ENCODE measurements around the gene NCOA7. TPM values are rescaled to one million over a fixed set of nuclear protein-coding genes. Genes with fewer than 3 reads are reported as not detected.

NCOA7 gene
- total and polyA plus RNA-seq, 7 experiments from 2014 or later = 12.8 to 55.6 (median 31.9) TPM

DNA sequence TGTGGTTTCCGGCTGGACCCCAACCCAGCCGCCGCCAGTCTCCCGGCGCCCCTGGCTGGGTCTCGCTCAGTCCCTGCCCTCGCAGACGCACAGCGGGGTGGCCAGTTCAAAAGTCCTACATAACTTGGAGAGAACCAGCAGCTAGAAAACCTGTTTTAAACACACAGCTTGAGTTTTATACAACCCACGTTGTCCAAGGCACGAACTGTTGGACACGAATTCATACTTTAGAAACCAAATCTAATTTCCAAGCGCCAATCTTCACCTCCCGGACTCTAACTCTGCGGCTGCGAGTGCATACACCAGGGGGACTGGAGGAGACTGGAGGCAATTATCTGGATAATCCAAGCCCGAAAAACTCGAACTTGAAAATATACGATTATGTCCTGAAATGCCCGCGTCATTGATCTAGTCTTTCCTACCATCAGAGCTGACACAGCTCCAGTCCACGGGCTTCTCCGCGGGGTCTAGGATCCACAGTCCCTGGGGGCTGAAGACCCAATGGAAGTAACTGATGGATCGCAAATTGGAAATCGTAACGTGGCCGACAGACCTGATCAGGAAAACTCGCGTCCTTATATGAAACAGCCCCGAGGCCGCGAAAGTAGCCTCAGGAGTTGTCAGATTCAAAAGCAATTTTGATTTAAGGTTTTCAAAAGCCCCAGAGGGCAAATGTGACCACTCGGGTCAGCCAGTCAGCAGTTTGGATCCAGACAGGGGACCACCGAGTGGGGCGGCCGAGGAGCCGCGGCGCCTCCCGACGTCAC, 42.2 kb upstream of the NCOA7 start:
- Histone ChIP-seq H3K9me3 (ENCODE audit: control insufficient read depth in 2 of 3, low read length in 3 of 3) (no peaks in the 10 kb centered on the region), H3K4me3 (ENCODE audit: low read length) (peak overlapping the region; percentile 72), H3K27ac (ENCODE audit: low read depth, low read length) (peak overlapping the region; percentile 45), H3K27me3 (ENCODE audit: control insufficient read depth in 2 of 2, insufficient read depth in 2 of 2, low read length in 2 of 2) (peaks cover 14 to 19% of the 10 kb centered on the region in 2 donors), H3K36me3 (ENCODE audit: control insufficient read depth in 2 of 3, insufficient read depth in 3 of 3, low read length in 3 of 3) (no peaks in the 10 kb centered on the region), H3K4me1 (ENCODE audit: control insufficient read depth in 2 of 2, insufficient read depth in 2 of 2, low read length in 2 of 2) (peaks cover 24 to 34% of the 10 kb centered on the region in 2 donors)
- no peak for ATAC-seq
- peaks cover 19 to 83% (median 53%) of the 10 kb centered on the region in 5 donors for H3K27me3 Mint-ChIP-seq
- CTCF ChIA-PET = interaction anchor here (1.3 to 1.5 kb wide), 2 partner anchors 32 to 42 kb away, joined by 4 to 5 read pairs; partner anchors contain the start of gene NCOA7
- peaks cover 26 to 50% (median 35%) of the 10 kb centered on the region in 7 donors for H3K4me1 Mint-ChIP-seq
- peak in 5 of 9 donors; percentile 19 to 28 (median 26) for DNase-seq
- H3K27ac Mint-ChIP-seq = peak overlapping the region in 7 of 9 donors; percentile 26 to 86 (median 54)
- intact Hi-C loops (cut with micrococcal nuclease) = loop anchor here (1.0 to 10.0 kb wide), 10 partner anchors 32 to 1769 kb away; partner anchors contain the start of genes HINT3 (in 2 of the 2), MTCL3 (in 2 of the 2), ECHDC1 (in 1 of the 2) and HDDC2 (in 1 of the 2)
- POLR2A ChIA-PET = interaction anchor here (0.9 to 3.0 kb wide), 4 partner anchors 12 to 446 kb away, joined by 3 to 19 read pairs (median 14); partner anchors contain the start of genes HDDC2 and NCOA7
- H3K4me3 Mint-ChIP-seq = peak overlapping the region; percentile 86 to 99 (median 90)
- H3K9me3 Mint-ChIP-seq = peaks cover 0 to 2% (median 0%) of the 10 kb centered on the region in 11 donors
- H3K36me3 Mint-ChIP-seq = no peaks in the 10 kb centered on the region

DNA sequence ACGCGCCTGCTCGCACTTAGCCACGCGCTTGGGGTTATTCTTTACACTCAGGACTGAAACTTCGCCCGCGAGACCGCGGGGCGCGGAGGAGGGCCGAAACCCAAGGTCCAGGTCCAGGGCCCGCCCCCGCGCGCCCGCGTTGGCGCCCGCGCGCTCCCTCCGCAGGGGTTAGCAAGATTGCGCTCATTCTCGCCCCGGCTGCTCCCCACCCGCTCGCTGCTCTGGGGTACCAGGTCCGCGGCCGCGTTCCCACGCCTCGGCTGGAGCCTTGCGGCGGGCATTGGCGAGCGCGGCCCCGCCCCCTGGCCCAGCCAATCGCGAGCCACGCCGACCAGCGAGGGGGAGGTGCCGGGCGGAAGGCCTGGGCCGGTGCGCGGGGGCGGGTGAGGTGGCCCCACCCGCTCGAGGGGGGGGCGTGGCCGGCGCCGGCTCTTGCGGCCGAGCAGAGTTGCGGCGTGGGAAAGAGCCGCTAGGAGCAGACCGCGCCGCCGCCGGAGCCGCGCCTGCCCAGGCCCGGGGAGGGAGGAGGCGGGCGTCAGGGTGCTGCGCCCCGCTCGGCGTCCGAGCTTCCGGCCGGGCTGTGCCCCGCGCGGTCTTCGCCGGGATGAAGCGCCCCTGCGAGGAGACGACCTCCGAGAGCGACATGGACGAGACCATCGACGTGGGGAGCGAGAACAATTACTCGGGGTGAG, 41.4 kb upstream of the NCOA7 start, which contains the start of gene HEY2:
TSS of gene HEY2 (plus strand) at position 460 of the 692 bp plus-strand sequence. CDS start at position 605, 145 bp downstream.
- peaks cover 0 to 2% (median 0%) of the 10 kb centered on the region in 11 donors for H3K9me3 Mint-ChIP-seq
- ChIA-PET POLR2A (interaction anchor here (2.4 to 3.0 kb wide), 2 partner anchors 41 to 446 kb away, joined by 9 to 17 read pairs; partner anchors contain the start of genes HDDC2 and NCOA7), CTCF (interaction anchor here (1.0 to 1.5 kb wide), 2 partner anchors 31 to 435 kb away, joined by 4 to 5 read pairs; no protein-coding TSS in a partner anchor)
- peak; percentile 93 for ATAC-seq
- intact Hi-C loops (cut with micrococcal nuclease) = loop anchor here (1.0 to 10.0 kb wide), 10 partner anchors 31 to 1768 kb away; partner anchors contain the start of genes MTCL3 (in 2 of the 2), ECHDC1 (in 1 of the 2), HDDC2 (in 1 of the 2) and HINT3 (in 1 of the 2)
- H3K27me3 ChIP-seq (ENCODE audit: control insufficient read depth in 2 of 2, insufficient read depth in 2 of 2, low read length in 2 of 2) = peaks cover 14 to 19% of the 10 kb centered on the region in 2 donors
- peaks cover 24 to 34% of the 10 kb centered on the region in 2 donors for H3K4me1 ChIP-seq (ENCODE audit: control insufficient read depth in 2 of 2, insufficient read depth in 2 of 2, low read length in 2 of 2)
- peak within 1 kb of the TSS in 8 of 9 donors; percentile 41 to 94 (median 68) for H3K27ac Mint-ChIP-seq
- H3K4me3 Mint-ChIP-seq = peak within 1 kb of the TSS; percentile 86 to 99 (median 93)
- no peaks in the 10 kb centered on the region for H3K36me3 Mint-ChIP-seq
- peak within 1 kb of the TSS; percentile 45 for H3K27ac ChIP-seq (ENCODE audit: low read depth, low read length)
- H3K27me3 Mint-ChIP-seq = peaks cover 19 to 82% (median 55%) of the 10 kb centered on the region in 5 donors
- peaks cover 26 to 50% (median 35%) of the 10 kb centered on the region in 7 donors for H3K4me1 Mint-ChIP-seq
- no peaks in the 10 kb centered on the region for H3K36me3 ChIP-seq (ENCODE audit: control insufficient read depth in 2 of 3, insufficient read depth in 3 of 3, low read length in 3 of 3)
- peak; percentile 63 to 92 (median 69) for DNase-seq
- peak within 1 kb of the TSS; percentile 72 for H3K4me3 ChIP-seq (ENCODE audit: low read length)
- no peaks in the 10 kb centered on the region for H3K9me3 ChIP-seq (ENCODE audit: control insufficient read depth in 2 of 3, low read length in 3 of 3)

DNA sequence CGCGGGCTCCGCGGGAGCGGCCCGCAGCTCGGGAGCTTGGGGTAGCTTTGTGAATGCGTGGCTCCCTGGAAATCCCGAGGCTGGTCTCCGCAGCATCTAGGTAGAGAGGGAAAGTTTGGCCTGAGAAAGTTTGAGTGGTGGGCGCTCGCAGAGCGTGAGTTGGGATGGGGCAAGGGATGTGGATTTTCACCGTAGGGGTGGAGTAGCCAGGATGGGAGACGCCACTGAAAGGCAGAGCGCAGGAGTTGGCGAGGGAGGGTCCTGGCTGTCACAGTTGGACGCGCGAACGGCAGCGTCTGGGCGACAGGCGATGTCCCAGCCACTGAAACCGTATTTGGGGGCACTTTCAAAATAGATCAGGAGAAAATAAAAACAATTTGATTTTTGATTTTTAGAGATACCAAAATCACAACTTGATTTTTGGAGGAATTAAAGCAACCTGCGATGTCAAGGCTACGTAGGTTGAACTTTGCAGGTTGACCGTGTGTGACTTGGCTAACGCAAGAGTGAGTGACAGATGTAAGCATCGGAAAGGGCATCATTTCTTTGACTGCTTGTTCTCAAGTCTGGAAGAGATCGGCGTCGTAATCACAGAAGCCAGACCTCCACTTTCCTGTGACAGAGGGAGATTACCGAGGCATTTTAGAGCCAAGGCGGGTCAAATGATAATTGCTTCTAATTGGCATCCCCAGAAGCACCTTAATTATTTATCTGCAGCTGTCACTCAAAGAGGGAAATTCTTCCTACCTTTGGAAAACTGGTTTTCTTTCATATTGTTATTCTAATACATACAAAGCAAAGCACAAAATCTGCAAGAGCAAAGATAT, 40.7 kb upstream of the NCOA7 start:
- Histone ChIP-seq H3K27me3 (ENCODE audit: control insufficient read depth in 2 of 2, insufficient read depth in 2 of 2, low read length in 2 of 2) (peaks cover 14 to 19% of the 10 kb centered on the region in 2 donors), H3K9me3 (ENCODE audit: control insufficient read depth in 2 of 3, low read length in 3 of 3) (no peaks in the 10 kb centered on the region), H3K4me1 (ENCODE audit: control insufficient read depth in 2 of 2, insufficient read depth in 2 of 2, low read length in 2 of 2) (peaks cover 24 to 34% of the 10 kb centered on the region in 2 donors), H3K4me3 (ENCODE audit: low read length) (peak overlapping the region; percentile 72), H3K27ac (ENCODE audit: low read depth, low read length) (no peak overlapping the region), H3K36me3 (ENCODE audit: control insufficient read depth in 2 of 3, insufficient read depth in 3 of 3, low read length in 3 of 3) (no peaks in the 10 kb centered on the region)
- ATAC-seq (no peak), DNase-seq (peak in 1 of 9 donors; percentile 15)
- intact Hi-C loops (cut with micrococcal nuclease) = loop anchor here (1.0 to 10.0 kb wide), 14 partner anchors 30 to 1767 kb away; partner anchors contain the start of genes MTCL3 (in 2 of the 2), ECHDC1 (in 1 of the 2), HDDC2 (in 1 of the 2) and HINT3 (in 1 of the 2)
- Mint-ChIP-seq H3K27ac (peak overlapping the region in 7 of 9 donors; percentile 9 to 94 (median 78)), H3K27me3 (peaks cover 19 to 82% (median 58%) of the 10 kb centered on the region in 5 donors), H3K4me3 (peak overlapping the region; percentile 86 to 95 (median 92)), H3K36me3 (no peaks in the 10 kb centered on the region), H3K9me3 (peaks cover 0 to 2% (median 0%) of the 10 kb centered on the region in 11 donors), H3K4me1 (peaks cover 26 to 50% (median 35%) of the 10 kb centered on the region in 7 donors)
- POLR2A ChIA-PET = interaction anchor here (0.9 to 2.4 kb wide), 3 partner anchors 35 to 236 kb away, joined by 3 to 9 read pairs (median 5); partner anchors contain the start of genes NCOA7 and TRMT11
- CTCF ChIA-PET = interaction anchor here (1.0 kb wide), 1 partner anchor 436 kb away, joined by 5 read pairs; no protein-coding TSS in a partner anchor

DNA sequence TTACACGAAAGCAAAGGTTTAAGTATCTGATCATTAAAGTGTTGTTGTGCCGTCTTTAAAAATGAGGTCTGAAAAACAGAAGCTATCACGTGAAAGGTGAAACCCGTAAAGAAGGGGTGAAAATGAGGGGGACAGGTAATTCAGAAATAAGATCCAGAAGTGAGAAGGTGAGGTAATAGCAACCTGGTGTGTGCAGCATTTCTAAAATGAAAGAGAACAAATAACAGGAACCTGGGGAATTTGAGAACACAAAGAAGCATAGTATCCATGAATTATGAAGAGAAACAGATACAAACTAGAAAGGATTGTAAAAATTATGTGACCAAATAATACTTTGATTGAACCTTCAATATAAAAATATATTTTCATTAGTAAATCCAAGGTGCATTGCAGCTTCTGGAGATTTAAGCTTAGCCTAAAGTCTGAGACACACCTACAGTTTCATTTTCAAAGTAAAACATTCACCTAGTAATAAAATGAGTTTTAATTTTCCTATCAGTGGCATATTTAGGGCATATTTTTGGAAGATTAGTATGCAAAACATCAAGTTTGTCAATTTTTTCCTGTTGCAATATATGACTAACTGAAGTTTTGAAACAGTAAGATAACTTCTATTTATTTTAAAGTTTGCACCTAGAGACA, 39.9 kb upstream of the NCOA7 start:
- Histone ChIP-seq H3K36me3 (ENCODE audit: control insufficient read depth in 2 of 3, insufficient read depth in 3 of 3, low read length in 3 of 3) (no peaks in the 10 kb centered on the region), H3K4me3 (ENCODE audit: low read length) (peak overlapping the region; percentile 72), H3K4me1 (ENCODE audit: control insufficient read depth in 2 of 2, insufficient read depth in 2 of 2, low read length in 2 of 2) (peaks cover 24 to 34% of the 10 kb centered on the region in 2 donors), H3K27ac (ENCODE audit: low read depth, low read length) (no peak overlapping the region), H3K9me3 (ENCODE audit: control insufficient read depth in 2 of 3, low read length in 3 of 3) (no peaks in the 10 kb centered on the region), H3K27me3 (ENCODE audit: control insufficient read depth in 2 of 2, insufficient read depth in 2 of 2, low read length in 2 of 2) (peaks cover 14 to 19% of the 10 kb centered on the region in 2 donors)
- ChIA-PET POLR2A (interaction anchor here (0.9 to 2.4 kb wide), 3 partner anchors 34 to 236 kb away, joined by 3 to 9 read pairs (median 5); partner anchors contain the start of genes NCOA7 and TRMT11), CTCF (interaction anchor here (1.6 to 1.8 kb wide), 2 partner anchors 439 to 451 kb away, joined by 3 to 8 read pairs; no protein-coding TSS in a partner anchor)
- H3K27me3 Mint-ChIP-seq = peaks cover 18 to 82% (median 57%) of the 10 kb centered on the region in 5 donors
- ATAC-seq = no peak
- H3K36me3 Mint-ChIP-seq = no peaks in the 10 kb centered on the region
- DNase-seq = no peak
- H3K4me3 Mint-ChIP-seq = peak overlapping the region; percentile 63 to 95 (median 92)
- H3K4me1 Mint-ChIP-seq = peaks cover 26 to 50% (median 35%) of the 10 kb centered on the region in 7 donors
- H3K9me3 Mint-ChIP-seq = peaks cover 0 to 2% (median 0%) of the 10 kb centered on the region in 11 donors
- intact Hi-C loops (cut with micrococcal nuclease) = loop anchor here in 1 of 2 donors (1.0 to 5.0 kb wide), 4 partner anchors 54 to 879 kb away; partner anchors contain the start of gene TPD52L1
- H3K27ac Mint-ChIP-seq = peak overlapping the region in 5 of 9 donors; percentile 9 to 94 (median 78)
